ENCODE results near the gene MED17. TPM values are rescaled to one million over a fixed set of nuclear protein-coding genes. Genes with fewer than 3 reads are reported as not detected.

MED17 gene
- total RNA-seq, 2 experiments from 2014 or later: 30.1 to 31.3 TPM

GRCh38 chr11:93819966-93820695 is 36.0 kb downstream of the MED17 start:
- TF ChIP-seq, protein P1, sequence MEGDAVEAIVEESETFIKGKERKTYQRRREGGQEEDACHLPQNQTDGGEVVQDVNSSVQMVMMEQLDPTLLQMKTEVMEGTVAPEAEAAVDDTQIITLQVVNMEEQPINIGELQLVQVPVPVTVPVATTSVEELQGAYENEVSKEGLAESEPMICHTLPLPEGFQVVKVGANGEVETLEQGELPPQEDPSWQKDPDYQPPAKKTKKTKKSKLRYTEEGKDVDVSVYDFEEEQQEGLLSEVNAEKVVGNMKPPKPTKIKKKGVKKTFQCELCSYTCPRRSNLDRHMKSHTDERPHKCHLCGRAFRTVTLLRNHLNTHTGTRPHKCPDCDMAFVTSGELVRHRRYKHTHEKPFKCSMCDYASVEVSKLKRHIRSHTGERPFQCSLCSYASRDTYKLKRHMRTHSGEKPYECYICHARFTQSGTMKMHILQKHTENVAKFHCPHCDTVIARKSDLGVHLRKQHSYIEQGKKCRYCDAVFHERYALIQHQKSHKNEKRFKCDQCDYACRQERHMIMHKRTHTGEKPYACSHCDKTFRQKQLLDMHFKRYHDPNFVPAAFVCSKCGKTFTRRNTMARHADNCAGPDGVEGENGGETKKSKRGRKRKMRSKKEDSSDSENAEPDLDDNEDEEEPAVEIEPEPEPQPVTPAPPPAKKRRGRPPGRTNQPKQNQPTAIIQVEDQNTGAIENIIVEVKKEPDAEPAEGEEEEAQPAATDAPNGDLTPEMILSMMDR (IDR thresholded peaks at IDR 0.05): no peak
- ChIA-PET CTCF (no interaction called here), POLR2A (interaction anchor here (1.5 kb wide), 1 partner anchor 110 kb away, joined by 3 read pairs; no protein-coding TSS in a partner anchor)
- no peak for DNase-seq
- Mint-ChIP-seq H3K4me1 (ENCODE audit: low read depth) (no peaks in the 10 kb centered on the region), H3K27ac (no peak overlapping the region), H3K36me3 (ENCODE audit: low read depth) (peaks cover 8% of the 10 kb centered on the region), H3K4me3 (no peak overlapping the region), H3K9me3 (no peaks in the 10 kb centered on the region), H3K27me3 (no peaks in the 10 kb centered on the region)
- intact Hi-C loops (cut with micrococcal nuclease): no loop called here
- ATAC-seq: no peak

- Mint-ChIP-seq H3K4me3 (no peak overlapping the region), H3K27ac (no peak overlapping the region), H3K36me3 (ENCODE audit: low read depth) (peaks cover 3% of the 10 kb centered on the region), H3K9me3 (no peaks in the 10 kb centered on the region), H3K27me3 (no peaks in the 10 kb centered on the region), H3K4me1 (ENCODE audit: low read depth) (no peaks in the 10 kb centered on the region)
- CTCF ChIA-PET: no interaction called here
- TF ChIP-seq, protein P1 (IDR thresholded peaks at IDR 0.05): no peak
- intact Hi-C loops (cut with micrococcal nuclease): no loop called here
- POLR2A ChIA-PET: no interaction called here
- DNase-seq (no peak), ATAC-seq (no peak)
Measured at GRCh38 chr11:93820847-93821246, 36.8 kb downstream of the MED17 start.

DNA sequence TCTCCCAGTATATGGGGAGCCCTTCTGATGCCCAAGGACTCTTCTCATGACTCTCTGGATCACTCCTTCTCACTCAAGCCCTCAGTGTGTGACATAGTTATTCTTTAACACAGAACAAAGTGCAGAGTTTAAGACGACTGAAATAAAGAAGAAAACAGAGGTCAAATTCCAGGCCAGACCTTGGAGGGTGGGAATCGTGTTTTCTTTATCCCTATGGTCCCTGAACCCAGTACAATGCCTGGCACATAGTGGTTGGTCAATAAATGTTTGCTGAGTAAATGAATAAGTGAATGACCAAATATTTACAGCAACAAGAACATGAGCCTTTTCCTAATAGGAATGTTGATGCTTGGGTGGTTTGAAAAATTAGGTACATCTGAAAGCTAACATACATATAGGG is 37.5 kb downstream of the MED17 start:
- Mint-ChIP-seq H3K27ac (no peak overlapping the region), H3K4me1 (ENCODE audit: low read depth) (no peaks in the 10 kb centered on the region), H3K9me3 (no peaks in the 10 kb centered on the region), H3K27me3 (no peaks in the 10 kb centered on the region), H3K36me3 (ENCODE audit: low read depth) (no peaks in the 10 kb centered on the region), H3K4me3 (no peak overlapping the region)
- intact Hi-C loops (cut with micrococcal nuclease): no loop called here
- ChIA-PET CTCF (no interaction called here), POLR2A (no interaction called here)
- TF ChIP-seq, protein P1 (IDR thresholded peaks at IDR 0.05): no peak
- ATAC-seq (no peak), DNase-seq (no peak)

DNA sequence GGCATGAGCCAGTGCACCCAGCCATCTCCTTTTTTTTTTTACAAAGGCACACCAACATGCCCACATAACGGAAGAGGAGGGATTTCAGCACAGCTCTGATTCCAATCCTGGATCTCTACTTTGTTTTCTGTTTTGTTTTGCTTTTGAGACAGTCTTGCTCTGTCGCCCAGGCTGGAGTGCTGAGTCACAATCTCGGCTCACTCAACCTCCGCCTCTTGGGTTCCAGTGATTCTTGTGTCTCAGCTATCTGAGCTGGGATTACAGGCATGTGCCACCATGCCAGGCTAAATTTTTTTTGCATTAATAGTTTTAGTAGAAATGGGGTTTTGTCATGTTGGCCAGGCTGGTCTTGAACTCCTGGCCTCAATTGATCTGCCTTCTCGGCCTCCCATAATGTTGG is 38.3 kb downstream of the MED17 start:
- H3K4me3 Mint-ChIP-seq: no peak overlapping the region
- intact Hi-C loops (cut with micrococcal nuclease): no loop called here
- no peaks in the 10 kb centered on the region for H3K27me3 Mint-ChIP-seq
- no peak for DNase-seq
- ATAC-seq: no peak
- ChIA-PET POLR2A (no interaction called here), CTCF (no interaction called here)
- H3K9me3 Mint-ChIP-seq: no peaks in the 10 kb centered on the region
- H3K4me1 Mint-ChIP-seq (ENCODE audit: low read depth): no peaks in the 10 kb centered on the region
- H3K36me3 Mint-ChIP-seq (ENCODE audit: low read depth): no peaks in the 10 kb centered on the region
- no peak overlapping the region for H3K27ac Mint-ChIP-seq
- TF ChIP-seq, protein P1 (IDR thresholded peaks at IDR 0.05): no peak

GRCh38 chr11:93823210-93823609 is 39.1 kb downstream of the MED17 start:
- ChIA-PET POLR2A (no interaction called here), CTCF (no interaction called here)
- intact Hi-C loops (cut with micrococcal nuclease): no loop called here
- no peak for ATAC-seq
- H3K27me3 Mint-ChIP-seq: no peaks in the 10 kb centered on the region
- no peak for DNase-seq
- no peaks in the 10 kb centered on the region for H3K9me3 Mint-ChIP-seq
- H3K27ac Mint-ChIP-seq: no peak overlapping the region
- no peaks in the 10 kb centered on the region for H3K4me1 Mint-ChIP-seq (ENCODE audit: low read depth)
- H3K4me3 Mint-ChIP-seq: no peak overlapping the region
- H3K36me3 Mint-ChIP-seq (ENCODE audit: low read depth): no peaks in the 10 kb centered on the region
- TF ChIP-seq, protein P1 (IDR thresholded peaks at IDR 0.05): no peak

Measured in activated CD8-positive, alpha-beta T cell treated with anti-CD3 and anti-CD28 coated beads for 36 hours (primary cell).